Activated T-cell treated with anti-CD3 and anti-CD28 coated beads for 24 hours (primary cell): ENCODE measurements around the gene PLEKHA8.

Experiments used
- DNase-seq: peaks from one replicate; pipeline ENCODE4 v3.0.0-alpha.2; 2020; ENCODE audit warnings: low read depth

PLEKHA8 gene

GRCh38 chr7:30026229-30027064 lies 1.8 kb upstream of the PLEKHA8 start, which contains the start of gene FKBP14:
Gene FKBP14, minus strand, starts transcription at chr7:30026702. Its CDS starts 194 bp downstream, at chr7:30026508.
- DNase-seq, result peak; percentile 89

DNA sequence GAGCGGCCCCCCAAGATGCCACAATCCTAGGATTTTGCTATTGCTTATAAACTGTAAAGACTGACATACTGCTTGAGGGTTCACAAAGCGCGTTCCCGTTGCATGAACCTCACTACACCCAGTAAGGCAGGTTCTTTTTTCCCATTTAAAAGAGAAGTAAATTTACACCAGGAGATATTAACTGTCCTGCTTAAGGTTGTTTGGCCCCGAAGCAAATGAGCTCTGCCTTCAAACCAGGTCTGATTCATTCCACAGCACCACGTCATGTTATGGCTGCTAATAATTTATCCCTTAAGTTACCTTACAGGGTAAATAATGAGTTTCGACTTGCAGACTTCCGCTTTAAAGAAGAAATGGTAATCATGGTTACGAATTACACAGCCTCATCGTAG lies 1.2 kb upstream of the PLEKHA8 start:
- DNase-seq, result peak; percentile 19

GRCh38 chr7:30027740-30028215 lies 434 bp upstream of the PLEKHA8 start:
- no peak for DNase-seq

DNA sequence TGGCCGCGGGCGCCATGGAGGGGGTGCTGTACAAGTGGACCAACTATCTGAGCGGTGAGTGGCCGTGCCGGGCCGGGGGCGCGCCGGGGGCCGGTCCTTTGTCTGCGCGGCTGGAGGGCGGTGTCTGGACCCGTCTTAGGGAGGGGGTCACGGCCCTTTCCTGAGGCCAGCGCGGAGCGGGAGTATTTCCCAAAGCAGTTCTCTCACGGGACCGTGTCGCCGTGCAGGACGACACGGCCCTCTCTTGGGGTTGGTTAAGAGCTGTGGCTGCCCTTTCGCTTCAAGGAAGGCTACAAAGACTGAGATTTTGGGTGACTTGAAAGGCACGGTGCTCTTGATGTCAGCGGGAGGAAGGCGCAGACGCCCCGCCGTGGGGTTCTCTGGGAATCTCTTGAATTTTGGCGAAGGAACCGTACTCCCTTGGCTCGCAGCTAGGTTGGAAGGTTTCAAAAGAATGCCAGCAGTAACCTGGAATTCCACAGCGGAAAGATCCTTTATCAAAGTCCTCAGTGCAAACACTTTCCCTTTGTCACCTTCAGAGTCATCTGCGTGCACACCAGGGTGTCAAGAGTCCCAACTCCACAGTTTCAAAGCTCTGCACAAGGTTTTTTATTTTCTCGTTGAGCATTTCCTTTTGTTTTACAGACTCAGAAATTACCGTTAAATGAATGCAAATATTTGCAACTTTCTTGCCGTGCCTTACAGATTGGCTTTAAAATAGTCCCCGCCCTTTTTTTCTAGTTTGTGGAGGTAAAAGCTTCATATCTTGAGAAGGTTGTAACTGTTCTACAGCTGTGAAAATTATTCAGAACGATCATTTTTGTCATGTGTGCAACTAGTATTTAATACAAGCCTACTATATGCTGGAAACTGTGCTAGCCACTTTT lies 780 bp downstream of the PLEKHA8 start:
- no peak for DNase-seq

GRCh38 chr7:30029696-30030095 lies 1.5 kb downstream of the PLEKHA8 start:
- DNase-seq, result no peak

DNA sequence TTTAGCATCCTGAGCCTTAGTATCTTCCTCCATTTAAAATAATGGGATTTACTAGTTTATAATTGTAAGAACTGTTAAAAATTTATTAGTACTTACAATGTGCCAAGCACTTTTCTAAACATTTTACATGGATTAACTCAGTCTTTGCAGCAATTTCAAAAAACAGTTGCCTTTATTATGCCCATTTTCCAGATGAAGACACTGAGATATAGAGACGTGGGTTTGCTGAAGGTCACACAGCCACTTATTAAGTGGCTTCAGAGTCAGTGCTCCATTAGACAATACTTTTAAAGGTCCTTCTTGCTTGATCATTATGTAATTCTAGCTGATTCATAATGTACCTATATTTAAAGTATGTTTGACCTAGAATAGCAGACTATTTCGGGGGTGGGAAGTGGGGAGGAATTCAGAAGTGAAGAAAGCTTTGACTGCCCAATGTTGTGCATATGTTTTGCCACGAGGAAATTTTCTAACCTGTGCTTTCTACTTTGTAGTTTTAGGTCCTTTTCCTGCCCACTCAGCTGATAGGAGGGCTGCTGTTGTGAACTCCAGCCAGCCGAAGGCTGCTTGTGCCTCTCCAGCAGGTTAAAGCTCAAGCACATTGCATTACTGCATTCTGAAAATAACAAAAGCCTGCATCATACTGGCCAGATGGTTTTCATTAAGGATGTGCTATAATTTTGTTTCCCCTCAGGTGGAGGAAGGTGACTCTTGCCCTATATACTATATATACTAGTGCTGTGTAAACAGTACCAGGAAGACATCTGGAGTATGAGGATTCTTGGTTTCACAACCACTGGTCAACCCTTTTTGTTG lies 4.3 kb downstream of the PLEKHA8 start:
- DNase-seq, result no peak

GRCh38 chr7:30034501-30034900 lies 6.3 kb downstream of the PLEKHA8 start:
- no peak for DNase-seq

- DNase-seq, result no peak
These were observed 8.0 kb downstream of the PLEKHA8 start for GRCh38 chr7:30036220-30036619.

- DNase-seq, result no peak
These were observed 10.2 kb downstream of the PLEKHA8 start for GRCh38 chr7:30038196-30038980.

DNA sequence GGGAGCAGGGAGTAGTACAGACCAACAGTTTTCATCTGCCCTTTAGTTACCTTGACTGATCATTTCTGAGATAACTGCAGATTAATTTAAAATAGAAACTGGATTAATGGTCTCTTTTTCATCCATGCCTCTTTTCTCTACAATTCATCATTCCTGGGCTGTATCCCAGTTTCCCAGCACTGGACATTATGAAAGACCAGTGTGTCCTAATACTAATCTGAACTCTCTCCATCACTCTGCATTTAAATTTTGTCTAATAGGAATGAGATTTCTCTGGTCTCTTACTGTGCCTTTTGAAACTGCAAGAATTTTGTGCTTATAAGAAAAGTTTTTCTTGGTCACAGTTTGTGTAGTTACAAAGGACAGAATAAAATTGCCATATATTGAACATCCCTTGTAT lies 12.7 kb downstream of the PLEKHA8 start:
- DNase-seq, result no peak

- DNase-seq, result no peak
These were observed 13.5 kb downstream of the PLEKHA8 start for GRCh38 chr7:30041526-30042269.

DNA sequence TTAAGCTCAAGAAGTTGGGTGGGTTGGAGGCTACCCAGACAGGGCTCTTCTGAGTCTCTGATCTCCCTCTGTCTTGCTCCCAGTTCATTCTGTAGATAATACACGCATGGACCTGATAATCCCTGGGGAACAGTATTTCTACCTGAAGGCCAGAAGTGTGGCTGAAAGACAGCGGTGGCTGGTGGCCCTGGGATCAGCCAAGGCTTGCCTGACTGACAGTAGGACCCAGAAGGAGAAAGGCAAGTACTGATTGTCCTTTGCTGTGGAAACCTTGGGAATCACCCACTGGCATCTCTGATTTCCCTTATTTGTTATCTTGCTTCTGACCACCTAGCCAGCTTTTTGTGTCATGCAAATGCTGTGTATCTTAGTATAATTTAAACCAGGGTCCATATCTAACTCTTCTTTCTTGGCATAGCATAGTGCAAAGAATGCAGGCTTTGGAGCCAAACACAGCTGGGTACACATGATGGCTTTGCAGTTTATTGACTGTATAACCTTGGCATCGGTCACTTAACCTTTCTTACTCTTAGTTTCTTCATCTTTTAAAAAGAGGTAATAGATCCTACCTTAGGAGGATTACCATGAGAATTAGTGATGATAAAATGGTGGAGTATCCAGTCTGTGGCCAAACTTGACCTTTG lies 18.0 kb downstream of the PLEKHA8 start:
- DNase-seq, result no peak

DNA sequence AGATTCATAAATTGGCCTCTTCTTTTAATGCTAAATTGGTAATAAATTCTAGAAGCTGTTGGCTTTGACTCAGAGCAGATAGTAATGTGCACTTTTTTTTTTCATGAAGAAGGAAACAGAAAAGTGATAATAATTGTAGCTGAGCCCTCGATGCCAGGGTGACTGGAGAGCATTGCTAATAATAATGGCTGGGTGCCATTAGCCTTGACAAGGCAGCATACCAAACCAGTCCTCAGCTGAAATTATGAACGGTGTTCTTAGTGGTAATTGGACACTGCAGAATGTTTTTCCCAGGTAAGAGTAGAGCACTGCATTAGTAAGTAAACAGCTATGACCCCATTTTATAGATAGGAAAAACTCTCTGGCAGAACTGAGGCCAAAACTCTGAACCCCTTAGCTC lies 18.9 kb downstream of the PLEKHA8 start:
- no peak for DNase-seq

DNA sequence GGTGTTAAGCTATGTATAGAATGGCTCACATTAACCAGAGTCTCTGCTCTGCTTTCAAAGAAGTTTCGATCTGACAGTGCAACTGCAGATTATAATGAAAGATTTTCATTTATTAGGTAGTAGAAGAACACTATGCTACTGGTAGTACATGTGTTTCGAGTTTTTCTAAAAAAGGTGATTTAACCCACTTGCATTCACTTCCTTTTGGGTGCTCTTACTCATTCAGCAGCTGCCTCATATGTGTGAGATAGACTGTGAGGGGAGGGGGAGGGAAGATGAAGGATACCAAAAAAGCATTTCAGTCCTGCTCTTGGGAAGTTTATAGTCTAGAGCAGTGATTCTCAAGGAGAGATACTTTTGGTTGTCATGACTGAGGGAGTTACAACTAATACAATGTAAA lies 20.4 kb downstream of the PLEKHA8 start:
- no peak for DNase-seq

DNA sequence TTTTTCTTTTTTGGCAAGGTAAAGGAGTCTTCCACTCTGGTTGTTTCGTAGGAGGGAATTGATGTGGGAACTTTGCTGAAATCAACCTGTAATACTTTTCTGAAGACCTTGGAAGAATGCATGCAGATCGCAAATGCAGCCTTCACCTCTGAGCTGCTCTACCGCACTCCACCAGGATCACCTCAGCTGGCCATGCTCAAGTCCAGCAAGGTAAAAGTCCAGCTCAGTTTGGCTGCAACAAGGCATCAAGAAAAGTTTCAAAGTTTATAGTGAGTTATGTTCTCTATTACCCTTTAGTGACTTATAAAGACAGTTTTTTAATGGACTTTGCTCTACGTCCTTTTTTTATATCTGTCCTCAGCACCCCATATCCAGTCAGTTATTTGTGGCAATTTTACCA lies 21.0 kb downstream of the PLEKHA8 start:
- DNase-seq, result no peak

DNA sequence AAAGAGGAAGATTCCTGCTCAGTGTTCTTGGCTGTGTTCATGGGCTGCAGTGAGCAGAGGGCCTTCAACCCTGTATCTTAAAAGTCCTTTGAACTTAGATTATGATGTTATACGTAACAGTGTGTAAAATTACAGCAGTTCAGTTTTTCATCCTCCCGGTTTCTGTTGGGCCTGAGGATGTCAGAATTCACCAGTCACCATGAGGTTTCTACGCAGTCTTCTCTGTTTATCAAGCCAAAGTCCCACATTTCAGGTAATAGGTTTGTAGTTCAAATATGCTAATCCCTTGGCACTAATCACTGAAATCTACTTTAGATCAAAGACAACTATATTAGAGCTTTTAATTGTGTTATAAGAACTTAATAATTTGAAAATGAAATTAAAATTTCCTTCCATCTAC lies 24.9 kb downstream of the PLEKHA8 start:
- no peak for DNase-seq

DNA sequence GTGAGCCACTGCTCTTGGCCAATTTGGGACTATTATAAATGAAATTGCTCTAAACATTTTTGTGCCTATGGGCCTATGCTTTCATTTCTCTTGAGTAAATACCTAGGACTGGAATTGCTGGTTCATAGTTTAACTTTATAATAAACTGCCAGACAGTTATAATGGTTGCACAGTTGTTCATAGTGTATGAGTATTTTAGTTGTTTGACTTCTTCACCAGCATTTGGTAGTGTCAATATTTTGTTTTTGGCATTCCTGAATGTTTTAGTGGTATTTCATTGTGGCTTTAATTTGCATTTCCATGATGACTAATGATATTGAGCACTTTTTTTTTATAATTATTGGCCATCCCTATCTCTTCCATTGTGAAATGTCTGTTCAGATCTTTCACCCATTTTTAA lies 29.5 kb downstream of the PLEKHA8 start:
- DNase-seq, result no peak

DNA sequence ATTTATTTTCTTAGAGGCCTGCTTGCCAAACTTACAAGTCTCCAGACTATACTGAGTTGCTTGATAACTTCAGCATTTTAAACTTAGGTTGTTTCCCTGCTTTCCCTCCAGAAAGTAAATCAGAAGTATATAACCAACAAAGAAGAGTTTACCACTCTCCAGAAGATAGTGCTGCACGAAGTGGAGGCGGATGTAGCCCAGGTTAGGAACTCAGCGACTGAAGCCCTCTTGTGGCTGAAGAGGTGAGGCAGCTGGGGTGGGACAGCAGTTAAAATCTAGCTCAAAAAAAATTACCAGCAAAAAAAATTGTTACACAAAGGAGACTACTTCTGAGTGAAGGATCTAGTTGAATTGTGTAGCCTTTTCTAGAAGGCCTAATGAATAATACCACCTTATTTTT lies 33.6 kb downstream of the PLEKHA8 start:
- peak; percentile 6 for DNase-seq

DNA sequence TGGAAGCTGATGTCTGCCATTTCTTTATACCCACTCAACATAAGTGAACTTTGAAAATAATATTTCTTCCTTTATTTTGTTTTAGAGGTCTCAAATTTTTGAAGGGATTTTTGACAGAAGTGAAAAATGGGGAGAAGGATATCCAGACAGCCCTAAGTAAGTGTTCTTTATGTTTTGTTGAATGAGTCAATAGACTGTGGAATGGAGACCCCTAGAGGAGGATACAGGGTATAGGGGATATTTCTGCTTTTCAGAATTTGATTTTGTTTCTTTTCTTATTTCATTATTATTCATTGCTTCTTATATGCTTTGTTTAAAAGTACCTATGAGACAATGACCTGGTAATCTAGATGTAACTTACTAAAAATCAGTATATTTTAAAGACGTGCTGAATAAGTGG lies 34.4 kb downstream of the PLEKHA8 start:
- DNase-seq, result no peak

- no peak for DNase-seq
These were observed 37.5 kb downstream of the PLEKHA8 start for GRCh38 chr7:30065746-30066145.
